Esophagus (tissue), 2 donors: ENCODE results near the gene MLLT10. TPM values are rescaled to one million over a fixed set of nuclear protein-coding genes. Genes with fewer than 3 reads are reported as not detected.

Source experiments
- H3K27ac ChIP-seq, 2 donors: one replicate each; pipeline ENCODE4 v1.5.1; 2013; ENCODE audit warnings: low read depth in 2 of 2, mild to moderate bottlenecking in 2 of 2, inconsistent platforms in 1 of 2, low read length in 1 of 2, moderate library complexity in 1 of 2
- H3K27me3 ChIP-seq, 2 donors: one replicate each; pipeline ENCODE4 v1.6.1; 2013; ENCODE audit warnings: low read length in 2 of 2, control low read depth in 1 of 2, mild to moderate bottlenecking in 1 of 2; ENCODE audit not compliant: insufficient read depth in 2 of 2, control insufficient read depth in 1 of 2
- H3K36me3 ChIP-seq, 2 donors: one replicate each; pipeline ENCODE4 v1.6.1; 2013; ENCODE audit warnings: low read length in 1 of 2; ENCODE audit not compliant: control insufficient read depth in 2 of 2, insufficient read depth in 2 of 2
- H3K4me1 ChIP-seq, 2 donors: one replicate each; pipeline ENCODE4 v1.6.1; 2013; ENCODE audit warnings: low read length in 1 of 2; ENCODE audit not compliant: control insufficient read depth in 2 of 2, insufficient read depth in 2 of 2
- H3K4me3 ChIP-seq, 2 donors: one replicate each; pipeline ENCODE4 v1.5.1; 2013; ENCODE audit warnings: low read length in 2 of 2, mild to moderate bottlenecking in 2 of 2, low read depth in 1 of 2, moderate library complexity in 1 of 2
- H3K9me3 ChIP-seq, 2 donors: one replicate each; pipeline ENCODE4 v1.6.1; 2013; ENCODE audit warnings: mild to moderate bottlenecking in 2 of 2, low read depth in 1 of 2, low read length in 1 of 2, moderate library complexity in 1 of 2; ENCODE audit not compliant: control insufficient read depth in 2 of 2, insufficient read depth in 1 of 2
- WGBS, 2 donors: extraction: QIAGEN DNeasy Blood & Tissue Kit; methylation state at CpG; one replicate each; pipeline ENCODE4 v1.1.7; 2013; 5-methylcytosine and 5-hydroxymethylcytosine counted together
- polyA plus RNA-seq, 2 donors: library from polyadenylated mRNA; stranded (reverse); fragments of 200-250 nt; gene quantifications; one replicate each; pipeline ENCODE4 v1.2.3, GENCODE V29; 2013
- donor health status: healthy with polysubstance abuse.
- donor health status: Bipolar disorder and iron deficiency.

MLLT10 gene
- polyA plus RNA-seq, 2 donors: 14.2 to 17.7 TPM

- 60 to 74% methylated on average over 3 of the region's 3 CpGs for WGBS, 2 donors
- H3K4me1 ChIP-seq: no peaks in the 10 kb centered on the region
- no peak overlapping the region for H3K27ac ChIP-seq
- H3K27me3 ChIP-seq: no peaks in the 10 kb centered on the region
- H3K9me3 ChIP-seq: no peaks in the 10 kb centered on the region
- H3K36me3 ChIP-seq: peaks cover under 1% of the 10 kb centered on the region in 2 donors
- H3K4me3 ChIP-seq: no peak overlapping the region
These were observed 194.6 kb downstream of the MLLT10 start for GRCh38 chr10:21728618-21729017.

- no peaks in the 10 kb centered on the region for H3K9me3 ChIP-seq
- H3K36me3 ChIP-seq: peaks cover 6 to 11% of the 10 kb centered on the region in 2 donors
- 40% methylated on average over 10 of the region's 10 CpGs for WGBS, 2 donors
- H3K27me3 ChIP-seq: no peaks in the 10 kb centered on the region
- H3K4me1 ChIP-seq: no peaks in the 10 kb centered on the region
- no peak overlapping the region for H3K27ac ChIP-seq
- no peak overlapping the region for H3K4me3 ChIP-seq
These were observed 198.2 kb downstream of the MLLT10 start for GRCh38 chr10:21732067-21732772.

GRCh38 chr10:21733710-21734109 lies 199.7 kb downstream of the MLLT10 start:
- Histone ChIP-seq H3K36me3 (peaks cover 10 to 15% of the 10 kb centered on the region in 2 donors), H3K27me3 (no peaks in the 10 kb centered on the region), H3K4me3 (no peak overlapping the region), H3K9me3 (no peaks in the 10 kb centered on the region), H3K27ac (no peak overlapping the region), H3K4me1 (no peaks in the 10 kb centered on the region)
- WGBS, 2 donors: 78 to 82% methylated on average over 6 of the region's 6 CpGs

- H3K36me3 ChIP-seq: peaks cover 13 to 21% of the 10 kb centered on the region in 2 donors
These were observed 203.1 kb downstream of the MLLT10 start for GRCh38 chr10:21737106-21737505.

GRCh38 chr10:21740989-21741388 lies 207.0 kb downstream of the MLLT10 start:
- Histone ChIP-seq H3K27me3 (no peaks in the 10 kb centered on the region), H3K36me3 (peaks cover 8 to 21% of the 10 kb centered on the region in 2 donors), H3K9me3 (no peaks in the 10 kb centered on the region), H3K27ac (no peak overlapping the region), H3K4me3 (no peak overlapping the region), H3K4me1 (peaks cover 0 to 7% of the 10 kb centered on the region in 2 donors)
- WGBS, 2 donors: 80% methylated on average over 4 of the region's 4 CpGs

More at GRCh38 chr10:21737106-21737505, 203.1 kb downstream of the MLLT10 start:
- Histone ChIP-seq H3K4me3 (no peak overlapping the region), H3K4me1 (no peaks in the 10 kb centered on the region), H3K9me3 (no peaks in the 10 kb centered on the region), H3K27me3 (no peaks in the 10 kb centered on the region), H3K27ac (no peak overlapping the region)
- WGBS, 2 donors: 80 to 81% methylated on average over 4 of the region's 4 CpGs

- Histone ChIP-seq H3K27ac (peak overlapping the region in 1 of 2 donors; percentile 30), H3K27me3 (no peaks in the 10 kb centered on the region), H3K4me3 (no peak overlapping the region), H3K36me3 (peaks cover 6 to 18% of the 10 kb centered on the region in 2 donors), H3K4me1 (peaks cover 0 to 9% of the 10 kb centered on the region in 2 donors), H3K9me3 (no peaks in the 10 kb centered on the region)
- 83 to 88% methylated on average over 5 of the region's 5 CpGs for WGBS, 2 donors
These were observed 208.8 kb downstream of the MLLT10 start for GRCh38 chr10:21742740-21743412.

- no peak overlapping the region for H3K27ac ChIP-seq
- H3K4me3 ChIP-seq: no peak overlapping the region
- H3K36me3 ChIP-seq: peaks cover 3 to 13% of the 10 kb centered on the region in 2 donors
- no peaks in the 10 kb centered on the region for H3K9me3 ChIP-seq
- H3K27me3 ChIP-seq: no peaks in the 10 kb centered on the region
- WGBS, 2 donors: 58 to 62% methylated on average over 11 of the region's 11 CpGs
- peaks cover 0 to 9% of the 10 kb centered on the region in 2 donors for H3K4me1 ChIP-seq
These were observed 210.2 kb downstream of the MLLT10 start for GRCh38 chr10:21744223-21744622.

GRCh38 chr10:21746118-21746517 lies 212.1 kb downstream of the MLLT10 start:
- Histone ChIP-seq H3K4me1 (peaks cover 0 to 13% of the 10 kb centered on the region in 2 donors), H3K9me3 (no peaks in the 10 kb centered on the region), H3K27ac (no peak overlapping the region), H3K4me3 (no peak overlapping the region), H3K36me3 (peaks cover 3 to 10% of the 10 kb centered on the region in 2 donors), H3K27me3 (no peaks in the 10 kb centered on the region)
- 83 to 89% methylated on average over 6 of the region's 6 CpGs for WGBS, 2 donors

GRCh38 chr10:21747809-21748208 lies 213.8 kb downstream of the MLLT10 start:
- H3K4me1 ChIP-seq: peaks cover 0 to 13% of the 10 kb centered on the region in 2 donors
- H3K27me3 ChIP-seq: no peaks in the 10 kb centered on the region
- H3K4me3 ChIP-seq: no peak overlapping the region
- H3K9me3 ChIP-seq: no peaks in the 10 kb centered on the region
- peaks cover 0 to 8% of the 10 kb centered on the region in 2 donors for H3K36me3 ChIP-seq
- no peak overlapping the region for H3K27ac ChIP-seq
- WGBS, 2 donors: 91% methylated on average over 4 of the region's 4 CpGs
